K562 (cell line): ENCODE measurements around the gene SLC26A11. TPM values are rescaled to one million over a fixed set of nuclear protein-coding genes. Genes with fewer than 3 reads are reported as not detected.

ENCODE experiments used
- BRD9 ChIP-seq: fragments of 450-650 bp; IDR thresholded peaks from 2 replicates; pipeline ENCODE4 v1.6.1; 2018; ENCODE audit warnings: low read depth; ENCODE audit not compliant: partially characterized antibody
- CREBBP ChIP-seq: IDR thresholded peaks from one replicate; pipeline ENCODE4 v1.6.1; 2012; ENCODE audit warnings: low read depth, mild to moderate bottlenecking, control low read depth, inconsistent platforms, low read length
- E2F4 ChIP-seq: sonication (generic); formaldehyde crosslinking; IDR thresholded peaks from 2 replicates; pipeline ENCODE4 v1.8.0; 2022; ENCODE audit warnings: mild to moderate bottlenecking, low read depth, missing genetic modification reagents
- FUS ChIP-seq: fragments of 200-400 bp; formaldehyde crosslinking; optimal IDR thresholded peaks from 2 replicates; pipeline ENCODE3; 2017; ENCODE audit warnings: low read depth, low read length
- GATAD2B ChIP-seq: fragments of 450-650 bp; IDR thresholded peaks from 2 replicates; pipeline ENCODE4 v1.6.1; 2017; ENCODE audit warnings: mild to moderate bottlenecking, borderline replicate concordance
- LCOR ChIP-seq: sonication (generic); formaldehyde crosslinking; IDR thresholded peaks from 2 replicates; pipeline ENCODE4 v1.8.0; 2022; ENCODE audit warnings: mild to moderate bottlenecking, missing genetic modification reagents
- MYC ChIP-seq, 2 experiments: fragments of 250-450 bp in 1 of 2; sonication (Bioruptor Pico) in 1 of 2; IDR thresholded peaks; 2 replicates each; pipeline versions ENCODE4 v1.5.1 to v1.6.1; 2012 to 2021; ENCODE audit warnings: low read depth in 2 of 2, borderline replicate concordance in 1 of 2, improper control_type of control experiment in 1 of 2, low read length in 1 of 2, mild to moderate bottlenecking in 1 of 2, moderate library complexity in 1 of 2
- NFXL1 ChIP-seq: fragments of 450-650 bp; formaldehyde crosslinking; IDR thresholded peaks from 2 replicates; pipeline ENCODE4 v1.4.0; 2021; ENCODE audit warnings: mild to moderate bottlenecking
- NRF1 ChIP-seq, 2 experiments: fragments of 450-650 bp; IDR thresholded peaks in 1 of 2; conservative IDR thresholded peaks in 1 of 2; 2 replicates each; pipeline ENCODE4 v1.6.1; 2014; ENCODE audit warnings: mild to moderate bottlenecking in 2 of 2
- PML ChIP-seq: IDR thresholded peaks from 2 replicates; pipeline ENCODE4 v1.6.1; 2012; ENCODE audit warnings: low read length, inconsistent platforms
- PRDM10 ChIP-seq: fragments of 450-650 bp; IDR thresholded peaks from 2 replicates; pipeline ENCODE4 v1.6.1; 2018; ENCODE audit not compliant: partially characterized antibody
- RFX1 ChIP-seq: fragments of 450-650 bp; IDR thresholded peaks from 2 replicates; pipeline ENCODE4 v1.6.1; 2016; ENCODE audit warnings: mild to moderate bottlenecking, moderate library complexity
- USF1 ChIP-seq: sonication (generic); formaldehyde crosslinking; IDR thresholded peaks from 2 replicates; pipeline ENCODE4 v1.9.0; 2022; ENCODE audit warnings: mild to moderate bottlenecking, missing genetic modification reagents
- XRCC4 ChIP-seq: IDR thresholded peaks from one replicate; pipeline ENCODE4 v1.6.1; 2011; ENCODE audit not compliant: insufficient read depth, insufficient read length; ENCODE audit errors: extremely low read depth
- ZBTB11 ChIP-seq, 3 experiments: fragments of 200-800 bp in 1 of 3; fragments of 250-450 bp in 1 of 3; fragments of 450-650 bp in 1 of 3; sonication (Bioruptor Pico) in 1 of 3; sonication (Bioruptor generic) in 1 of 3; formaldehyde crosslinking in 1 of 3; IDR thresholded peaks; 2 replicates each; pipeline versions ENCODE4 v1.6.1 to v1.8.0; 2016 to 2022; ENCODE audit warnings: mild to moderate bottlenecking in 2 of 3, missing genetic modification characterization in 2 of 3, missing compliant biosample characterization in 1 of 3, moderate library complexity in 1 of 3
- ZFP1 ChIP-seq: fragments of 450-650 bp; formaldehyde crosslinking; IDR thresholded peaks from 2 replicates; pipeline ENCODE4 v1.4.0; 2020; ENCODE audit warnings: mild to moderate bottlenecking, mixed read lengths
- ZNF324 ChIP-seq: fragments of 250-450 bp; sonication (Bioruptor Pico); IDR thresholded peaks from 2 replicates; pipeline ENCODE4 v1.4.0; 2020; ENCODE audit warnings: mild to moderate bottlenecking
- ZNF77 ChIP-seq: fragments of 250-450 bp; sonication (Bioruptor Pico); IDR thresholded peaks from 2 replicates; pipeline ENCODE4 v1.5.0; 2020
- polyA plus RNA-seq, 8 experiments: library from polyadenylated mRNA; depleted of rRNA in 4 of 8; stranded (reverse) in 5 of 8; unstranded in 3 of 8; fragments of >200 nt; fragmentation: Nextera tagmentation in 2 of 8; fragmentation: Illumina TruSeq in 1 of 8; extraction: Ambion mirVana in 2 of 8; extraction: Trizol in 1 of 8; gene quantifications; 2 replicates each; pipeline versions ENCODE4 v1.2.1 to v1.2.3, GENCODE V29; 2011 to 2014; ENCODE audit warnings: inconsistent platforms in 1 of 8, missing spikeins in 1 of 8
- total RNA-seq, 7 experiments: library from RNA; depleted of rRNA in 6 of 7; stranded (reverse); fragments of >200 nt in 6 of 7; fragmentation: Illumina TruSeq in 2 of 7; extraction: Trizol in 2 of 7; gene quantifications; 2 replicates each; pipeline versions ENCODE4 v1.2.1 to v1.2.3, GENCODE V29; 2011 to 2021; ENCODE audit warnings: low replicate concordance in 1 of 7

Gene SLC26A11
- total and polyA plus RNA-seq, 9 of the 15 experiments (the other 6 are each of a cell fraction or from before 2014, with no cell fraction given): 0.06 to 3.1 (median 1.2) TPM; not detected in 1

GRCh38 chr17:80284631-80285030 is 64.4 kb downstream of the SLC26A11 start (continued):
- peak; percentile 22 for TF ChIP-seq PRDM10
- no peak for TF ChIP-seq BRD9
- no peak for TF ChIP-seq NFXL1 (CRISPR knock-in tag)
- TF ChIP-seq LCOR (CRISPR knock-in tag): no peak
- no peak for TF ChIP-seq ZNF324 (CRISPR knock-in tag)
- TF ChIP-seq GATAD2B: no peak
- TF ChIP-seq ZNF77 (CRISPR knock-in tag): no peak
- 0 out of 2 replicates have a peak, but pooled peaks have one; percentile 16 for TF ChIP-seq USF1 (CRISPR knock-in tag)
- TF ChIP-seq ZBTB11 (CRISPR knock-in tag; IDR thresholded peaks at IDR 0.05): no peak
- no peak for TF ChIP-seq FUS
- TF ChIP-seq E2F4 (CRISPR knock-in tag): no peak
- TF ChIP-seq PML: no peak
- TF ChIP-seq MYC (IDR thresholded peaks at IDR 0.05; ENCODE audit: low read depth, low read length): peak; percentile 80
- TF ChIP-seq MYC (CRISPR knock-in tag; IDR thresholded peaks at IDR 0.05; ENCODE audit: borderline replicate concordance, low read depth): no peak
- TF ChIP-seq CREBBP: no peak
- peak; percentile 19 to 29; a peak in 1 of 4 replicates for TF ChIP-seq NRF1 (conservative IDR thresholded peaks at IDR 0.05 in 1 of 2, IDR thresholded peaks at IDR 0.05 in 1 of 2)
- TF ChIP-seq RFX1: no peak
- TF ChIP-seq ZFP1 (CRISPR knock-in tag): no peak
- no peak for TF ChIP-seq XRCC4
